GM12891 (cell line): ENCODE data around the gene ATXN10.

Experiments
- PAX5 ChIP-seq: IDR thresholded peaks from 2 replicates; pipeline ENCODE4 v1.6.1; 2011; ENCODE audit warnings: low read length, moderate library complexity, mild to moderate bottlenecking; ENCODE audit not compliant: insufficient read depth, severe bottlenecking
- POLR2A ChIP-seq: IDR thresholded peaks from 2 replicates; pipeline ENCODE4 v1.6.1; 2011; ENCODE audit warnings: low read depth, low read length, control low read depth
- POLR2AphosphoS5 ChIP-seq: IDR thresholded peaks from 2 replicates; pipeline ENCODE4 v1.6.1; 2011; ENCODE audit warnings: low read depth, low read length, control low read depth
- SPI1 ChIP-seq: IDR thresholded peaks from 2 replicates; pipeline ENCODE4 v1.6.1; 2011; ENCODE audit warnings: low read depth, low read length, control low read depth
- TAF1 ChIP-seq: IDR thresholded peaks from 2 replicates; pipeline ENCODE4 v1.6.1; 2011; ENCODE audit warnings: low read depth, low read length, control low read depth

GRCh38 chr22:45788522-45788921 lies 116.9 kb downstream of the ATXN10 start:
- TF ChIP-seq POLR2A (no peak), TAF1 (no peak), POLR2AphosphoS5 (no peak), SPI1 (no peak), PAX5 (no peak)
